ENCODE measurements around the gene PARS2. TPM values are rescaled to one million over a fixed set of nuclear protein-coding genes. Genes with fewer than 3 reads are reported as not detected.
"Not testable (repeated sequence)": the region's sequence is repeated elsewhere in the genome, so short reads cannot be mapped to it uniquely, and the experiment has no call there.

PARS2 gene
- total and polyA plus RNA-seq, 4 donors: 2.1 to 4.1 (median 3.3) TPM

DNA sequence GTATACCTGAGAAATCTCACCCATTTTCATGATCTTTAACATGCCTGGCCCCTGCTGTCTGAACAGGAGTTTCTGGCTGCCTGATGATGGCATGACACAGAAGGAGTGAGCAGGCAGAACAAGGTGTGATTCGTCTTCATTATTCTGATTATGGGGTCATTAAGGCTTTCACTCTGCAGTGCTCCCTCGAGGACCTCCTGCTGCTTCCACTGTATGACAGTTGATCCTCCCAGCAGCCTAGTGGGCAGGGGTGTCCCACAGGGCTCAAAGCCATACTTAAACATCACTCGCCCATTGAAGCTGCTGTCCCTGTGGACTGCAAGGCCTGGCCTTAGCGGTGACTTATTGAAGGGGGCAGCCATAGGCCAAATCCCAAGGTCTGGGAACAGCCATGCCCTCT lies 12.7 kb upstream of the PARS2 start:
- no peak for TF ChIP-seq TAF1 (conservative IDR thresholded peaks at IDR 0.05)
- TF ChIP-seq JUND (IDR thresholded peaks at IDR 0.05): no peak
- TF ChIP-seq, protein P1, sequence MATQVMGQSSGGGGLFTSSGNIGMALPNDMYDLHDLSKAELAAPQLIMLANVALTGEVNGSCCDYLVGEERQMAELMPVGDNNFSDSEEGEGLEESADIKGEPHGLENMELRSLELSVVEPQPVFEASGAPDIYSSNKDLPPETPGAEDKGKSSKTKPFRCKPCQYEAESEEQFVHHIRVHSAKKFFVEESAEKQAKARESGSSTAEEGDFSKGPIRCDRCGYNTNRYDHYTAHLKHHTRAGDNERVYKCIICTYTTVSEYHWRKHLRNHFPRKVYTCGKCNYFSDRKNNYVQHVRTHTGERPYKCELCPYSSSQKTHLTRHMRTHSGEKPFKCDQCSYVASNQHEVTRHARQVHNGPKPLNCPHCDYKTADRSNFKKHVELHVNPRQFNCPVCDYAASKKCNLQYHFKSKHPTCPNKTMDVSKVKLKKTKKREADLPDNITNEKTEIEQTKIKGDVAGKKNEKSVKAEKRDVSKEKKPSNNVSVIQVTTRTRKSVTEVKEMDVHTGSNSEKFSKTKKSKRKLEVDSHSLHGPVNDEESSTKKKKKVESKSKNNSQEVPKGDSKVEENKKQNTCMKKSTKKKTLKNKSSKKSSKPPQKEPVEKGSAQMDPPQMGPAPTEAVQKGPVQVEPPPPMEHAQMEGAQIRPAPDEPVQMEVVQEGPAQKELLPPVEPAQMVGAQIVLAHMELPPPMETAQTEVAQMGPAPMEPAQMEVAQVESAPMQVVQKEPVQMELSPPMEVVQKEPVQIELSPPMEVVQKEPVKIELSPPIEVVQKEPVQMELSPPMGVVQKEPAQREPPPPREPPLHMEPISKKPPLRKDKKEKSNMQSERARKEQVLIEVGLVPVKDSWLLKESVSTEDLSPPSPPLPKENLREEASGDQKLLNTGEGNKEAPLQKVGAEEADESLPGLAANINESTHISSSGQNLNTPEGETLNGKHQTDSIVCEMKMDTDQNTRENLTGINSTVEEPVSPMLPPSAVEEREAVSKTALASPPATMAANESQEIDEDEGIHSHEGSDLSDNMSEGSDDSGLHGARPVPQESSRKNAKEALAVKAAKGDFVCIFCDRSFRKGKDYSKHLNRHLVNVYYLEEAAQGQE (IDR thresholded peaks at IDR 0.05): no peak
- TF ChIP-seq FOXA1 (IDR thresholded peaks at IDR 0.05): no peak
- TF ChIP-seq NR2F2 (IDR thresholded peaks at IDR 0.05): no peak
- no peak for TF ChIP-seq RXRA (IDR thresholded peaks at IDR 0.05)
- TF ChIP-seq YY1 (IDR thresholded peaks at IDR 0.05): no peak
- no peak for TF ChIP-seq GABPA (IDR thresholded peaks at IDR 0.05 in 1 of 2, conservative IDR thresholded peaks at IDR 0.05 in 1 of 2)
- TF ChIP-seq HNF4G (IDR thresholded peaks at IDR 0.05): no peak
- TF ChIP-seq, protein P2, sequence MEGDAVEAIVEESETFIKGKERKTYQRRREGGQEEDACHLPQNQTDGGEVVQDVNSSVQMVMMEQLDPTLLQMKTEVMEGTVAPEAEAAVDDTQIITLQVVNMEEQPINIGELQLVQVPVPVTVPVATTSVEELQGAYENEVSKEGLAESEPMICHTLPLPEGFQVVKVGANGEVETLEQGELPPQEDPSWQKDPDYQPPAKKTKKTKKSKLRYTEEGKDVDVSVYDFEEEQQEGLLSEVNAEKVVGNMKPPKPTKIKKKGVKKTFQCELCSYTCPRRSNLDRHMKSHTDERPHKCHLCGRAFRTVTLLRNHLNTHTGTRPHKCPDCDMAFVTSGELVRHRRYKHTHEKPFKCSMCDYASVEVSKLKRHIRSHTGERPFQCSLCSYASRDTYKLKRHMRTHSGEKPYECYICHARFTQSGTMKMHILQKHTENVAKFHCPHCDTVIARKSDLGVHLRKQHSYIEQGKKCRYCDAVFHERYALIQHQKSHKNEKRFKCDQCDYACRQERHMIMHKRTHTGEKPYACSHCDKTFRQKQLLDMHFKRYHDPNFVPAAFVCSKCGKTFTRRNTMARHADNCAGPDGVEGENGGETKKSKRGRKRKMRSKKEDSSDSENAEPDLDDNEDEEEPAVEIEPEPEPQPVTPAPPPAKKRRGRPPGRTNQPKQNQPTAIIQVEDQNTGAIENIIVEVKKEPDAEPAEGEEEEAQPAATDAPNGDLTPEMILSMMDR (IDR thresholded peaks at IDR 0.05; ENCODE audit: low read depth, low read length, missing input control): no peak
- TF ChIP-seq EGR1 (IDR thresholded peaks at IDR 0.05; ENCODE audit: low read depth in 2 of 2): no peak
- TF ChIP-seq SP1 (IDR thresholded peaks at IDR 0.05): no peak
- TF ChIP-seq, protein P3, sequence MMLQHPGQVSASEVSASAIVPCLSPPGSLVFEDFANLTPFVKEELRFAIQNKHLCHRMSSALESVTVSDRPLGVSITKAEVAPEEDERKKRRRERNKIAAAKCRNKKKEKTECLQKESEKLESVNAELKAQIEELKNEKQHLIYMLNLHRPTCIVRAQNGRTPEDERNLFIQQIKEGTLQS (IDR thresholded peaks at IDR 0.05): no peak
- TF ChIP-seq, protein P4, sequence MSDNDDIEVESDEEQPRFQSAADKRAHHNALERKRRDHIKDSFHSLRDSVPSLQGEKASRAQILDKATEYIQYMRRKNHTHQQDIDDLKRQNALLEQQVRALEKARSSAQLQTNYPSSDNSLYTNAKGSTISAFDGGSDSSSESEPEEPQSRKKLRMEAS (IDR thresholded peaks at IDR 0.05): no peak
- TF ChIP-seq HNF4A (conservative IDR thresholded peaks at IDR 0.05): no peak
- DNase-seq (ENCODE audit: low spot score): no peak

DNA sequence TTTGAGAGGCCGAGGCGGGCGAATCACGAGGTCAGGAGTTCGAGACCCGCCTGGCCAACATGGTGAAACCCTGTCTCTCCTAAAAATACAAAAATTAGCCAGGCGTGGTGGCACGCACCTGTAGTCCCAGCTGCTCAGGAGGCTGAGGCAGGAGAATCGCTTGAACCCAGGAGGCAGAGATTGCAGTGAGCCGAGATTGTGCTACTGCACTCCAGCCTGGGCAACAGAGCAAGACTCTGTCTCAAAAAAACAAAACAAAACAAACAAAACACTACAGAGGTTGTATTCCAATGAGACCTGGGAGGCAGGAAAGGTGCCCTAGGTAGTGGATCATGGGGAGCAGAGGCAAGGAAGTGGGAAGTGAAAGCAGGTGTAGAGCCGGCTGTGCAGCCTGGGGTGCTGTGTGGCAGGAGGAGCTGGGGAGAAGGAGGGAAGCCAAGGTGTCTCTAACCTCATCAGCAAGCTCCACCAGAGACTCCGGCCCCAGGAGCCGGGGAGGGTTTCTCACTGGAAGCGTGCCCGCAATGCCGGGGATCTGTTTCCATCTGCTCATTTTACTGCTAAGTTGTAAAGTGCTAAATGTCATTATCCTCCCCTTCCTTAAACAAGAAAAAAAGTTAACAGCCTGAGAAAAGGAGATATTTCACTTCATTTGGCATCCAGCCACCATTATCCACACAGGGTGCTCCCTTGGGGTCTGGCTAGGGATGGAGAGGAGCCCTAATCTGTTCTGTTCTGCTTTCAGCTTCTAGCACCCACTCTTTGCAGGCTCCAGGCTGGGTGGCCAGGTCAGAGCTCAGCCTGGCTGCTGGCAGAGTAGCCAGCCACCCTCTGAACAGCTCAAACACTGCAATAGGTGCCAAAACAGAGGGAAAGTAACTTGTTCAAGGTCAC lies 11.8 kb upstream of the PARS2 start:
- not testable (repeated sequence) for H3K4me1 ChIP-seq (ENCODE audit: control insufficient read depth in 4 of 4, insufficient read depth in 4 of 4, low read length in 3 of 4); H3K9ac ChIP-seq (ENCODE audit: low read depth in 1 of 2, low read length in 2 of 2); H3K4me3 ChIP-seq (ENCODE audit: low read depth in 1 of 3, low read length in 3 of 3); H3K27ac ChIP-seq (ENCODE audit: low read depth in 1 of 2, low read length in 2 of 2); H3K36me3 ChIP-seq (ENCODE audit: control insufficient read depth in 4 of 4, insufficient read depth in 3 of 4, low read depth in 1 of 4, low read length in 3 of 4); H3K9me3 ChIP-seq (ENCODE audit: control insufficient read depth in 4 of 4, low read length in 3 of 4); H3K27me3 ChIP-seq (ENCODE audit: control insufficient read depth in 4 of 4, insufficient read depth in 4 of 4, low read length in 3 of 4); DNase-seq (ENCODE audit: low spot score)
- WGBS: 83% methylated on average over 16 of the region's 16 CpGs

More for the DNA sequence above, 12.7 kb upstream of the PARS2 start:
- Histone ChIP-seq H3K4me1 (ENCODE audit: control insufficient read depth in 4 of 4, insufficient read depth in 4 of 4, low read length in 3 of 4) (peaks cover 0 to 4% (median 0%) of the 10 kb centered on the region in 4 donors), H3K27me3 (ENCODE audit: control insufficient read depth in 4 of 4, insufficient read depth in 4 of 4, low read length in 3 of 4) (no peaks in the 10 kb centered on the region), H3K4me3 (ENCODE audit: low read depth in 1 of 3, low read length in 3 of 3) (no peak overlapping the region), H3K9ac (ENCODE audit: low read depth in 1 of 2, low read length in 2 of 2) (no peak overlapping the region), H3K36me3 (ENCODE audit: control insufficient read depth in 4 of 4, insufficient read depth in 3 of 4, low read depth in 1 of 4, low read length in 3 of 4) (no peaks in the 10 kb centered on the region), H3K9me3 (ENCODE audit: control insufficient read depth in 4 of 4, low read length in 3 of 4) (no peaks in the 10 kb centered on the region), H3K27ac (ENCODE audit: low read depth in 1 of 2, low read length in 2 of 2) (no peak overlapping the region)
- WGBS: 86% methylated on average over 4 of the region's 4 CpGs

Measured in liver (tissue), 9 donors.